Measurements from ENCODE around the gene ADIRF. TPM values are rescaled to one million over a fixed set of nuclear protein-coding genes. Genes with fewer than 3 reads are reported as not detected.

Gene ADIRF
- total RNA-seq, 1 donor from 2014 or later, result 882 TPM

- Histone ChIP-seq H3K4me3 (peak overlapping the region in 1 of 2 donors; percentile 1), H3K9me3 (no peaks in the 10 kb centered on the region), H3K27me3 (no peaks in the 10 kb centered on the region), H3K4me1 (peaks cover 55 to 74% of the 10 kb centered on the region in 2 donors), H3K36me3 (no peaks in the 10 kb centered on the region), H3K27ac (peak overlapping the region; percentile 95 to 98)
- intact Hi-C loops (cut with DNase I), result loop anchor here (5.0 to 10.0 kb wide), 2 partner anchors 243 to 430 kb away; partner anchors contain the start of gene WAPL
- no peak for TF ChIP-seq CTCF (IDR thresholded peaks at IDR 0.05)
- no peak for DNase-seq (ENCODE audit: low spot score in 2 of 2)
These were observed 13.4 kb upstream of the ADIRF start for GRCh38 chr10:86954681-86955500.

- Histone ChIP-seq H3K9me3 (no peaks in the 10 kb centered on the region), H3K36me3 (no peaks in the 10 kb centered on the region), H3K4me1 (peaks cover 58 to 78% of the 10 kb centered on the region in 2 donors), H3K27me3 (no peaks in the 10 kb centered on the region), H3K27ac (peak overlapping the region; percentile 95 to 98), H3K4me3 (peak overlapping the region in 1 of 2 donors; percentile 40)
- no peak for TF ChIP-seq CTCF (IDR thresholded peaks at IDR 0.05)
- intact Hi-C loops (cut with DNase I), result loop anchor here (5.0 to 10.0 kb wide), 2 partner anchors 243 to 431 kb away; partner anchors contain the start of gene WAPL
- DNase-seq (ENCODE audit: low spot score in 2 of 2), result peak in 1 of 2 donors; percentile 9
These were observed 12.6 kb upstream of the ADIRF start for GRCh38 chr10:86955501-86956194.

- Histone ChIP-seq H3K36me3 (no peaks in the 10 kb centered on the region), H3K27ac (peak overlapping the region; percentile 95 to 98), H3K9me3 (no peaks in the 10 kb centered on the region), H3K4me3 (peak overlapping the region in 1 of 2 donors; percentile 40), H3K27me3 (no peaks in the 10 kb centered on the region), H3K4me1 (peaks cover 58 to 74% of the 10 kb centered on the region in 2 donors)
- no peak for TF ChIP-seq CTCF (IDR thresholded peaks at IDR 0.05)
- intact Hi-C loops (cut with DNase I), result loop anchor here (5.0 to 10.0 kb wide), 2 partner anchors 244 to 432 kb away; partner anchors contain the start of gene WAPL
- DNase-seq (ENCODE audit: low spot score in 2 of 2), result peak in 1 of 2 donors; percentile 1
These were observed 12.0 kb upstream of the ADIRF start for GRCh38 chr10:86956195-86956847.

GRCh38 chr10:86956848-86957448, 11.3 kb upstream of the ADIRF start:
- TF ChIP-seq CTCF (IDR thresholded peaks at IDR 0.05), result no peak
- Histone ChIP-seq H3K36me3 (no peaks in the 10 kb centered on the region), H3K27ac (peak overlapping the region; percentile 95 to 98), H3K4me3 (peak overlapping the region in 1 of 2 donors; percentile 40), H3K27me3 (no peaks in the 10 kb centered on the region), H3K4me1 (peaks cover 58 to 70% of the 10 kb centered on the region in 2 donors), H3K9me3 (no peaks in the 10 kb centered on the region)
- DNase-seq (ENCODE audit: low spot score in 2 of 2), result no peak
- intact Hi-C loops (cut with DNase I), result loop anchor here (5.0 to 10.0 kb wide), 2 partner anchors 245 to 432 kb away; partner anchors contain the start of gene WAPL
